ENCODE data around the gene TAF5L. TPM values are rescaled to one million over a fixed set of nuclear protein-coding genes. Genes with fewer than 3 reads are reported as not detected.

The TAF5L gene
- total RNA-seq, result 12.2 and 14.1 TPM in 2 replicates

GRCh38 chr1:229625915-229626831 is at the start of gene TAF5L, which contains the start of gene URB2:
Gene TAF5L, minus strand, starts transcription at chr1:229626122. Its CDS starts 11,640 bp downstream, at chr1:229614482.
Gene URB2, plus strand, starts transcription at chr1:229626247. Its CDS starts 1,387 bp downstream, at chr1:229627634.

GRCh38 chr1:229558460-229559335 is 67.2 kb downstream of the TAF5L start, which contains the start of gene ABCB10:
Gene ABCB10, minus strand, starts transcription at chr1:229558707. Its CDS starts 55 bp downstream, at chr1:229558652.

Other genes starting within 250 kb of the TAF5L start
- gene ACTA1, start 192.0 kb downstream of the TAF5L start, total RNA-seq, result not detected in 2 replicates
- gene NUP133, start 117.8 kb downstream of the TAF5L start, total RNA-seq, result 24.2 and 27.9 TPM in 2 replicates
- 14.5 and 16.9 TPM in 2 replicates for gene ABCB10, start 67.4 kb downstream of the TAF5L start, total RNA-seq
- 8.1 and 10.4 TPM in 2 replicates for gene URB2, start 125 bp upstream of the TAF5L start, total RNA-seq